Measurements from ENCODE around the gene TTC8.

The TTC8 gene

GRCh38 chr14:88895116-88895515 is 70.7 kb downstream of the TTC8 start:
- Histone ChIP-seq H2BK120ac (ENCODE audit: insufficient read depth, low read length, poor library complexity) (no peak overlapping the region), H3K27me3 (ENCODE audit: insufficient read depth, low read length) (no peaks in the 10 kb centered on the region), H3K23ac (ENCODE audit: low read length) (no peak overlapping the region), H3K14ac (ENCODE audit: low read length) (no peak overlapping the region), H3K4ac (ENCODE audit: low read depth, low read length) (no peak overlapping the region), H4K12ac (ENCODE audit: low read depth, low read length) (no peak overlapping the region), H3K4me1 (ENCODE audit: control insufficient read depth in 1 of 2, insufficient read depth in 2 of 2, low read length in 2 of 2) (no peaks in the 10 kb centered on the region), H2BK12ac (ENCODE audit: low read length) (no peak overlapping the region), H4K8ac (ENCODE audit: low read depth, low read length) (no peak overlapping the region), H2AFZ (ENCODE audit: insufficient read depth, low read length, poor library complexity) (no peak overlapping the region), H3K27ac (ENCODE audit: low read depth, low read length) (no peak overlapping the region), H3K36me3 (ENCODE audit: control insufficient read depth in 1 of 2, insufficient read depth in 2 of 2, low read length in 2 of 2) (no peaks in the 10 kb centered on the region), H2BK5ac (ENCODE audit: low read depth, low read length, poor library complexity) (no peak overlapping the region), H4K91ac (ENCODE audit: low read depth, low read length) (no peak overlapping the region), H3K18ac (ENCODE audit: low read length) (no peak overlapping the region), H3K9me3 (ENCODE audit: insufficient read depth, low read depth, low read length) (no peaks in the 10 kb centered on the region), H3K9ac (ENCODE audit: low read length) (no peak overlapping the region), H3K4me3 (ENCODE audit: low read depth, low read length) (no peak overlapping the region), H3K4me2 (ENCODE audit: low read length) (no peak overlapping the region), H2AK5ac (ENCODE audit: low read length) (no peak overlapping the region), H3K79me1 (ENCODE audit: low read length) (no peaks in the 10 kb centered on the region), H3K79me2 (ENCODE audit: control insufficient read depth, insufficient read depth, low read length, poor library complexity) (no peaks in the 10 kb centered on the region)
- 100% methylated on average over 2 of the region's 4 CpGs for WGBS (ENCODE audit: extremely low coverage, insufficient coverage, insufficient read length)
- DNase-seq: no peak

- Histone ChIP-seq H2BK5ac (ENCODE audit: low read depth, low read length, poor library complexity) (no peak overlapping the region), H3K4me1 (ENCODE audit: control insufficient read depth in 1 of 2, insufficient read depth in 2 of 2, low read length in 2 of 2) (no peaks in the 10 kb centered on the region), H2BK12ac (ENCODE audit: low read length) (no peak overlapping the region), H3K4me2 (ENCODE audit: low read length) (no peak overlapping the region), H3K27ac (ENCODE audit: low read depth, low read length) (no peak overlapping the region), H3K18ac (ENCODE audit: low read length) (no peak overlapping the region), H4K12ac (ENCODE audit: low read depth, low read length) (no peak overlapping the region), H4K91ac (ENCODE audit: low read depth, low read length) (no peak overlapping the region), H2AK5ac (ENCODE audit: low read length) (no peak overlapping the region), H3K14ac (ENCODE audit: low read length) (no peak overlapping the region), H3K23ac (ENCODE audit: low read length) (no peak overlapping the region), H3K79me1 (ENCODE audit: low read length) (no peaks in the 10 kb centered on the region), H3K79me2 (ENCODE audit: control insufficient read depth, insufficient read depth, low read length, poor library complexity) (no peaks in the 10 kb centered on the region), H2AFZ (ENCODE audit: insufficient read depth, low read length, poor library complexity) (no peak overlapping the region), H3K9ac (ENCODE audit: low read length) (no peak overlapping the region), H3K4ac (ENCODE audit: low read depth, low read length) (no peak overlapping the region), H3K27me3 (ENCODE audit: insufficient read depth, low read length) (no peaks in the 10 kb centered on the region), H2BK120ac (ENCODE audit: insufficient read depth, low read length, poor library complexity) (no peak overlapping the region), H3K9me3 (ENCODE audit: insufficient read depth, low read depth, low read length) (no peaks in the 10 kb centered on the region), H3K4me3 (ENCODE audit: low read depth, low read length) (no peak overlapping the region), H3K36me3 (ENCODE audit: control insufficient read depth in 1 of 2, insufficient read depth in 2 of 2, low read length in 2 of 2) (no peaks in the 10 kb centered on the region), H4K8ac (ENCODE audit: low read depth, low read length) (no peak overlapping the region)
- no CpG with 5 or more reads among the region's 4 CpGs for WGBS (ENCODE audit: extremely low coverage, insufficient coverage, insufficient read length)
- DNase-seq: no peak
Observed at GRCh38 chr14:88901189-88901588, 76.7 kb downstream of the TTC8 start.

GRCh38 chr14:88901991-88902390 is 77.5 kb downstream of the TTC8 start:
- Histone ChIP-seq H3K4me1 (ENCODE audit: control insufficient read depth in 1 of 2, insufficient read depth in 2 of 2, low read length in 2 of 2) (no peaks in the 10 kb centered on the region), H3K4me3 (ENCODE audit: low read depth, low read length) (no peak overlapping the region), H2BK5ac (ENCODE audit: low read depth, low read length, poor library complexity) (no peak overlapping the region), H4K12ac (ENCODE audit: low read depth, low read length) (no peak overlapping the region), H3K79me2 (ENCODE audit: control insufficient read depth, insufficient read depth, low read length, poor library complexity) (no peaks in the 10 kb centered on the region), H3K14ac (ENCODE audit: low read length) (no peak overlapping the region), H3K36me3 (ENCODE audit: control insufficient read depth in 1 of 2, insufficient read depth in 2 of 2, low read length in 2 of 2) (no peaks in the 10 kb centered on the region), H3K9ac (ENCODE audit: low read length) (no peak overlapping the region), H2BK12ac (ENCODE audit: low read length) (no peak overlapping the region), H3K27ac (ENCODE audit: low read depth, low read length) (no peak overlapping the region), H3K4me2 (ENCODE audit: low read length) (no peak overlapping the region), H3K18ac (ENCODE audit: low read length) (no peak overlapping the region), H3K23ac (ENCODE audit: low read length) (no peak overlapping the region), H3K79me1 (ENCODE audit: low read length) (no peaks in the 10 kb centered on the region), H4K8ac (ENCODE audit: low read depth, low read length) (no peak overlapping the region), H2AK5ac (ENCODE audit: low read length) (no peak overlapping the region), H3K27me3 (ENCODE audit: insufficient read depth, low read length) (no peaks in the 10 kb centered on the region), H3K4ac (ENCODE audit: low read depth, low read length) (no peak overlapping the region), H2BK120ac (ENCODE audit: insufficient read depth, low read length, poor library complexity) (no peak overlapping the region), H2AFZ (ENCODE audit: insufficient read depth, low read length, poor library complexity) (no peak overlapping the region), H4K91ac (ENCODE audit: low read depth, low read length) (no peak overlapping the region), H3K9me3 (ENCODE audit: insufficient read depth, low read depth, low read length) (no peaks in the 10 kb centered on the region)
- WGBS (ENCODE audit: extremely low coverage, insufficient coverage, insufficient read length): no CpG with 5 or more reads among the region's 3 CpGs
- DNase-seq: no peak

- no peak overlapping the region for H3K9ac ChIP-seq (ENCODE audit: low read length)
- H4K91ac ChIP-seq (ENCODE audit: low read depth, low read length): no peak overlapping the region
- H2AFZ ChIP-seq (ENCODE audit: insufficient read depth, low read length, poor library complexity): no peak overlapping the region
- H3K79me1 ChIP-seq (ENCODE audit: low read length): no peaks in the 10 kb centered on the region
- no peaks in the 10 kb centered on the region for H3K36me3 ChIP-seq (ENCODE audit: control insufficient read depth in 1 of 2, insufficient read depth in 2 of 2, low read length in 2 of 2)
- no peak overlapping the region for H2BK12ac ChIP-seq (ENCODE audit: low read length)
- H3K14ac ChIP-seq (ENCODE audit: low read length): no peak overlapping the region
- H2BK5ac ChIP-seq (ENCODE audit: low read depth, low read length, poor library complexity): no peak overlapping the region
- H2AK5ac ChIP-seq (ENCODE audit: low read length): no peak overlapping the region
- H3K4me3 ChIP-seq (ENCODE audit: low read depth, low read length): no peak overlapping the region
- DNase-seq: no peak
- no peak overlapping the region for H3K4ac ChIP-seq (ENCODE audit: low read depth, low read length)
- H4K8ac ChIP-seq (ENCODE audit: low read depth, low read length): no peak overlapping the region
- no peak overlapping the region for H4K12ac ChIP-seq (ENCODE audit: low read depth, low read length)
- H3K4me1 ChIP-seq (ENCODE audit: control insufficient read depth in 1 of 2, insufficient read depth in 2 of 2, low read length in 2 of 2): no peaks in the 10 kb centered on the region
- no peak overlapping the region for H3K23ac ChIP-seq (ENCODE audit: low read length)
- H3K27ac ChIP-seq (ENCODE audit: low read depth, low read length): no peak overlapping the region
- H3K9me3 ChIP-seq (ENCODE audit: insufficient read depth, low read depth, low read length): no peaks in the 10 kb centered on the region
- H3K4me2 ChIP-seq (ENCODE audit: low read length): no peak overlapping the region
- WGBS (ENCODE audit: extremely low coverage, insufficient coverage, insufficient read length): no CpG with 5 or more reads among the region's 1 CpG
- H2BK120ac ChIP-seq (ENCODE audit: insufficient read depth, low read length, poor library complexity): no peak overlapping the region
- no peaks in the 10 kb centered on the region for H3K79me2 ChIP-seq (ENCODE audit: control insufficient read depth, insufficient read depth, low read length, poor library complexity)
- H3K27me3 ChIP-seq (ENCODE audit: insufficient read depth, low read length): no peaks in the 10 kb centered on the region
- no peak overlapping the region for H3K18ac ChIP-seq (ENCODE audit: low read length)
Observed at GRCh38 chr14:88902850-88903249, 78.4 kb downstream of the TTC8 start.

Measured in trophoblast cell (in vitro differentiated cells and primary cell).